ENCODE results near the gene UFD1.
"Not testable (repeated sequence)": the region's sequence is repeated elsewhere in the genome, so short reads cannot be mapped to it uniquely, and the experiment has no call there.

UFD1 gene

GRCh38 chr22:19450363-19451175 lies 28.4 kb downstream of the UFD1 start:
- DNase-seq (ENCODE audit: low read depth in 1 of 2, low spot score in 1 of 2) = no peak

GRCh38 chr22:19449422-19449767 lies 29.6 kb downstream of the UFD1 start:
- no peak for DNase-seq (ENCODE audit: low read depth in 1 of 2, low spot score in 1 of 2)

- no peak for DNase-seq (ENCODE audit: low read depth in 1 of 2, low spot score in 1 of 2)
Observed at GRCh38 chr22:19448739-19449421, 30.1 kb downstream of the UFD1 start.

- DNase-seq (ENCODE audit: low read depth in 1 of 2, low spot score in 1 of 2) = no peak
Observed at GRCh38 chr22:19448076-19448607, 30.9 kb downstream of the UFD1 start.

GRCh38 chr22:19447330-19448075 lies 31.5 kb downstream of the UFD1 start, which contains the start of gene C22orf39:
Gene C22orf39, minus strand, starts transcription at chr22:19447711. Its CDS starts 23 bp downstream, at chr22:19447688.
- peak; percentile 67 to 83 for DNase-seq (ENCODE audit: low read depth in 1 of 2, low spot score in 1 of 2)

GRCh38 chr22:19446603-19447329 lies 32.2 kb downstream of the UFD1 start:
- DNase-seq (ENCODE audit: low read depth in 1 of 2, low spot score in 1 of 2) = no peak

- not testable (repeated sequence) for DNase-seq (ENCODE audit: low read depth in 1 of 2, low spot score in 1 of 2)
Observed at GRCh38 chr22:19445279-19445982, 33.6 kb downstream of the UFD1 start.

GRCh38 chr22:19443544-19444211 lies 35.3 kb downstream of the UFD1 start:
- no peak for DNase-seq (ENCODE audit: low read depth in 1 of 2, low spot score in 1 of 2)

- no peak for DNase-seq (ENCODE audit: low read depth in 1 of 2, low spot score in 1 of 2)
Observed at GRCh38 chr22:19442166-19442565, 36.8 kb downstream of the UFD1 start.

GRCh38 chr22:19440411-19441195 lies 38.4 kb downstream of the UFD1 start:
- DNase-seq (ENCODE audit: low read depth in 1 of 2, low spot score in 1 of 2) = no peak

GRCh38 chr22:19438298-19438697 lies 40.7 kb downstream of the UFD1 start:
- DNase-seq (ENCODE audit: low read depth in 1 of 2, low spot score in 1 of 2) = no peak

GRCh38 chr22:19436444-19437161 lies 42.4 kb downstream of the UFD1 start:
- not testable (repeated sequence) for DNase-seq (ENCODE audit: low read depth in 1 of 2, low spot score in 1 of 2)

GRCh38 chr22:19434829-19435580 lies 44.0 kb downstream of the UFD1 start:
- no peak for DNase-seq (ENCODE audit: low read depth in 1 of 2, low spot score in 1 of 2)

- no peak for DNase-seq (ENCODE audit: low read depth in 1 of 2, low spot score in 1 of 2)
Observed at GRCh38 chr22:19434401-19434800, 44.6 kb downstream of the UFD1 start.

GRCh38 chr22:19432133-19432851 lies 46.7 kb downstream of the UFD1 start, which contains the start of gene MRPL40:
Gene MRPL40, plus strand, starts transcription at chr22:19432545. Its CDS starts 10 bp downstream, at chr22:19432555.
- peak; percentile 66 to 82 for DNase-seq (ENCODE audit: low read depth in 1 of 2, low spot score in 1 of 2)

GRCh38 chr22:19431649-19432132 lies 47.3 kb downstream of the UFD1 start, which contains the start of gene HIRA:
Gene HIRA, minus strand, starts transcription at chr22:19431733. Its CDS starts 257 bp downstream, at chr22:19431476.
- peak; percentile 78 to 83 for DNase-seq (ENCODE audit: low read depth in 1 of 2, low spot score in 1 of 2)
